Measurements from ENCODE around the gene KRTAP12-1.

GRCh38 chr21:44664691-44665090, 17.3 kb downstream of the KRTAP12-1 start:
- TF ChIP-seq REST (IDR thresholded peaks at IDR 0.05; ENCODE audit: insufficient read depth in 1 of 2, low read depth in 2 of 2, low read length in 2 of 2): no peak
- TF ChIP-seq POLR2AphosphoS5 (IDR thresholded peaks at IDR 0.05; ENCODE audit: low read depth, low read length): no peak
- TF ChIP-seq TAF1 (IDR thresholded peaks at IDR 0.05; ENCODE audit: borderline replicate concordance, insufficient read depth, low read length): no peak

Measured in PFSK-1 (cell line).